GM12801 (cell line): ENCODE measurements around the gene SHISA7.

Experiments
- CTCF ChIP-seq: IDR thresholded peaks from one replicate; pipeline ENCODE4 v1.5.1; 2011; ENCODE audit warnings: control low read depth; ENCODE audit not compliant: insufficient read length; ENCODE audit errors: extremely low read depth

The SHISA7 gene

GRCh38 chr19:55434356-55434919 is 8.7 kb downstream of the SHISA7 start:
- TF ChIP-seq CTCF = no peak

- no peak for TF ChIP-seq CTCF
Observed at GRCh38 chr19:55433292-55433691, 9.8 kb downstream of the SHISA7 start.

- no peak for TF ChIP-seq CTCF
Observed at GRCh38 chr19:55432241-55432959, 10.7 kb downstream of the SHISA7 start.

- TF ChIP-seq CTCF = no peak
Observed at GRCh38 chr19:55431183-55431582, 11.9 kb downstream of the SHISA7 start.

- TF ChIP-seq CTCF = no peak
Observed at GRCh38 chr19:55426042-55426441, 17.1 kb downstream of the SHISA7 start.

GRCh38 chr19:55424518-55424917 is 18.6 kb downstream of the SHISA7 start:
- no peak for TF ChIP-seq CTCF

GRCh38 chr19:55423225-55424005 is 19.7 kb downstream of the SHISA7 start:
- TF ChIP-seq CTCF = no peak
